Fibroblast of mammary gland (primary cell): Measurements from ENCODE around the gene GALNT7.

Experiments
- DNase-seq: peaks from one replicate; pipeline ENCODE4 v3.0.0-alpha.2; 2010; ENCODE audit warnings: low read depth
- H3K4me3 ChIP-seq: 2 replicates; pipeline ENCODE4 v1.5.1; 2011; ENCODE audit warnings: low read depth, mild to moderate bottlenecking, low read length, moderate library complexity; ENCODE audit not compliant: control insufficient read depth
- TF ChIP-seq, protein P1 (sequence below): conservative IDR thresholded peaks from 2 replicates; pipeline ENCODE4 v1.5.1; 2011; ENCODE audit warnings: low read depth, low read length, inconsistent platforms; ENCODE audit not compliant: control insufficient read depth, insufficient read depth

Gene GALNT7

DNA sequence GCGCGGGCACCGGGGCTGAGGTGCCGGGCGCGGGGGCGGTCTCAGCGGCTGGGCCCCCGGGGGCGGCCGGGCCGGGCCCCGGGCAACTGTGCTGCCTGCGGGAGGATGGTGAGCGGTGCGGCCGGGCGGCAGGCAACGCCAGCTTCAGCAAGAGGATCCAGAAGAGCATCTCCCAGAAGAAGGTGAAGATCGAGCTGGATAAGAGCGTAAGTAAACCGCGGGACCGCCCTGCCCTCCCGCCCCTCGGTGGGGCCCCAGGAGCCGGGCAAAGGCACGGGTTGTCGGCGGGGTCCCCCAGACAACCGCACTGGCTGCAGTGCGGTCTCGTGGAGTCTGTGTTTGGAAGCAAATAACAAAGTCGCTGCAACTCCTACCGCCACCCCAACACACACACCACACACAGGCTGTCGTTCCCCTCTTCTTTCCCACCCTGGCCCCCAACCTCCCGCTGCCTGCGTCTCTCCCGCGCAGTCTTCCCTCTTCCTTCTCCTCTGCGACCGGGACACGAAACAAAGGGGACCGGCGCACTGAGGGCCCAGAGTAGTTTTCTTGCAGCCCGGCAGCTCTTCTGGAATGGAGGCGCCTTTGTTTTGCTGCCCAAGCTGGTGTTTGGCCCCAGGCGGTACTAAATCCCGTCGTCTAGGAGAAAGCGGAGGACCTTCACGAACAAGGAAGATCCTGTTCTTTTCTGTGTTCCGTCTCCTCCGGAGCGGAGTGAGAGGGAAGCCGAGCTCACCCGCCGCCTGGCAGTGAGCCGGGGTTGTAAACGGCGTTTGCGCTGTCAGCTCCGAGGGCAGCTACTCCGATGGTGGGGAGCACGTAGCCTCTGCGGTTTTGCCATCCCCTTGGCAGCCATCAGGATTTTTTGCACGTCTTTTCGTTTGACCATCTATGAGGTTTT is 202.9 kb downstream of the GALNT7 start:
- H3K4me3 ChIP-seq: peak overlapping the region; percentile 74
- TF ChIP-seq, protein P1, sequence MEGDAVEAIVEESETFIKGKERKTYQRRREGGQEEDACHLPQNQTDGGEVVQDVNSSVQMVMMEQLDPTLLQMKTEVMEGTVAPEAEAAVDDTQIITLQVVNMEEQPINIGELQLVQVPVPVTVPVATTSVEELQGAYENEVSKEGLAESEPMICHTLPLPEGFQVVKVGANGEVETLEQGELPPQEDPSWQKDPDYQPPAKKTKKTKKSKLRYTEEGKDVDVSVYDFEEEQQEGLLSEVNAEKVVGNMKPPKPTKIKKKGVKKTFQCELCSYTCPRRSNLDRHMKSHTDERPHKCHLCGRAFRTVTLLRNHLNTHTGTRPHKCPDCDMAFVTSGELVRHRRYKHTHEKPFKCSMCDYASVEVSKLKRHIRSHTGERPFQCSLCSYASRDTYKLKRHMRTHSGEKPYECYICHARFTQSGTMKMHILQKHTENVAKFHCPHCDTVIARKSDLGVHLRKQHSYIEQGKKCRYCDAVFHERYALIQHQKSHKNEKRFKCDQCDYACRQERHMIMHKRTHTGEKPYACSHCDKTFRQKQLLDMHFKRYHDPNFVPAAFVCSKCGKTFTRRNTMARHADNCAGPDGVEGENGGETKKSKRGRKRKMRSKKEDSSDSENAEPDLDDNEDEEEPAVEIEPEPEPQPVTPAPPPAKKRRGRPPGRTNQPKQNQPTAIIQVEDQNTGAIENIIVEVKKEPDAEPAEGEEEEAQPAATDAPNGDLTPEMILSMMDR: no peak
- peak; percentile 72 for DNase-seq
